ENCODE measurements around the gene SLC47A2.

- TF ChIP-seq CTCF (conservative IDR thresholded peaks at IDR 0.05 in 1 of 2, IDR thresholded peaks at IDR 0.05 in 1 of 2; ENCODE audit: low read depth in 1 of 2, low read length in 2 of 2) (no peak), EZH2 (IDR thresholded peaks at IDR 0.05; ENCODE audit: low read length, missing control alignments) (no peak)
Observed at GRCh38 chr17:19654896-19655295, 61.5 kb downstream of the SLC47A2 start.
